RWPE2 (cell line): Measurements from ENCODE around the gene AP1M2.

Experiments
- ATAC-seq: fragments of 200-7000 bp; cut with Tn5 transposase; 3 replicates; pipeline ENCODE4 v1.9.1; 2021; ENCODE audit warnings: low read depth
- DNase-seq: peaks from one replicate; pipeline ENCODE4 v3.0.0-alpha.2; 2020; ENCODE audit warnings: low spot score
- H3K27ac ChIP-seq: fragments of 450-650 bp; 2 replicates; pipeline ENCODE4 v1.5.1; 2017; ENCODE audit warnings: mild to moderate bottlenecking; ENCODE audit not compliant: poor library complexity, severe bottlenecking
- H3K27me3 ChIP-seq: fragments of 250-450 bp; sonication (Bioruptor Pico); 2 replicates; pipeline ENCODE4 v1.5.1; 2021; ENCODE audit warnings: mild to moderate bottlenecking, moderate library complexity; ENCODE audit not compliant: insufficient read depth, poor library complexity, severe bottlenecking
- H3K36me3 ChIP-seq: fragments of 250-450 bp; sonication (Bioruptor Pico); 2 replicates; pipeline ENCODE4 v1.5.1; 2020; ENCODE audit warnings: low read depth, mild to moderate bottlenecking, moderate library complexity
- H3K4me1 ChIP-seq: fragments of 250-450 bp; sonication (Bioruptor Pico); 2 replicates; pipeline ENCODE4 v1.5.1; 2021; ENCODE audit warnings: mild to moderate bottlenecking, moderate library complexity; ENCODE audit not compliant: insufficient read depth, poor library complexity, severe bottlenecking
- H3K4me3 ChIP-seq: fragments of 250-450 bp; sonication (Bioruptor Pico); 2 replicates; pipeline ENCODE4 v1.5.1; 2021; ENCODE audit warnings: mild to moderate bottlenecking, moderate library complexity; ENCODE audit not compliant: severe bottlenecking
- H3K9me3 ChIP-seq: fragments of 250-450 bp; sonication (Bioruptor Pico); 2 replicates; pipeline ENCODE4 v1.5.1; 2021; ENCODE audit warnings: mild to moderate bottlenecking, moderate library complexity; ENCODE audit not compliant: severe bottlenecking
- TF ChIP-seq, protein P1 (sequence below): fragments of 450-650 bp; IDR thresholded peaks from one replicate; pipeline ENCODE4 v1.5.1; 2017; ENCODE audit warnings: mild to moderate bottlenecking, moderate library complexity; ENCODE audit not compliant: poor library complexity, severe bottlenecking

AP1M2 gene

DNA sequence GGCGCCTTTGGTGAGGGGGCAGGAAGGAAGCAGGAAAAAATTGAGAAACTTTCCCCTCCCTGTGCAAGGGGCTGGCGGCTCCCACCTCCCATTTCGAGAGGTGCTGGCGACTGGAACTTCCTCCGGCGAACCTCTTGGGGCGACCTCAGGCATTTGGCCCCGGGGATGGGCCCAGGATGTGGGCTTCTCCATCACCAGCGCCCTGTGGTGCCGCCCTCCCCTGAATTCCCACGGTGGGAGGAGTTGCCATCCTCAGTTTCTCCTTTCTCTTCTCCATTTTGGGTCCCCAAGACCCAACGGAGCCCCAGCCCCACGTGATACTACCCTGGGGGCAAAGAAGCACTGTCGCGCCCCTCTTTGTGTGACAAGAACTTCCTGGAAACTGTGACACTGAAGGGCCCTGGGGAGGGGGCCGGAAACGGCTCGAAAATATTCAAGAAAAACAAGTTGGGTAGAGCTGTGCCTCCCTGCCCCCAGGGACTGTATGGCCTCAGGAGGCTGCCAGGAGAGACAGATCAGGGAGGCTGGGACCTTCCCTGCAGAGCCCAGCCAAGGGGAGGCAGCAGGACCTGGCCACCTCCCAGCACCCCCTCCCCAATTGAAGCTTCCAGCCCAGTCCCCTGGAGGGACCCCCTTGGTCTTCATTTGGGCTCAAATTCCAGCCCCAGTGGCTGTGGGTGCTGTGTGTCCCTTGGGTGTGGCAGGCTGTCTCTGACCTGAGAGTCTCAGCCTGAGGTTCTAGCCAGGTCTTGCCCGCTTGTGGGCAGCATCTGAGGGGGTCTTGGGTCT is 16.2 kb upstream of the AP1M2 start:
- ATAC-seq (no peak), DNase-seq (no peak)

GRCh38 chr19:10602330-10603083 is 15.4 kb upstream of the AP1M2 start:
- no peaks in the 10 kb centered on the region for H3K9me3 ChIP-seq
- no peaks in the 10 kb centered on the region for H3K36me3 ChIP-seq
- TF ChIP-seq, protein P1, sequence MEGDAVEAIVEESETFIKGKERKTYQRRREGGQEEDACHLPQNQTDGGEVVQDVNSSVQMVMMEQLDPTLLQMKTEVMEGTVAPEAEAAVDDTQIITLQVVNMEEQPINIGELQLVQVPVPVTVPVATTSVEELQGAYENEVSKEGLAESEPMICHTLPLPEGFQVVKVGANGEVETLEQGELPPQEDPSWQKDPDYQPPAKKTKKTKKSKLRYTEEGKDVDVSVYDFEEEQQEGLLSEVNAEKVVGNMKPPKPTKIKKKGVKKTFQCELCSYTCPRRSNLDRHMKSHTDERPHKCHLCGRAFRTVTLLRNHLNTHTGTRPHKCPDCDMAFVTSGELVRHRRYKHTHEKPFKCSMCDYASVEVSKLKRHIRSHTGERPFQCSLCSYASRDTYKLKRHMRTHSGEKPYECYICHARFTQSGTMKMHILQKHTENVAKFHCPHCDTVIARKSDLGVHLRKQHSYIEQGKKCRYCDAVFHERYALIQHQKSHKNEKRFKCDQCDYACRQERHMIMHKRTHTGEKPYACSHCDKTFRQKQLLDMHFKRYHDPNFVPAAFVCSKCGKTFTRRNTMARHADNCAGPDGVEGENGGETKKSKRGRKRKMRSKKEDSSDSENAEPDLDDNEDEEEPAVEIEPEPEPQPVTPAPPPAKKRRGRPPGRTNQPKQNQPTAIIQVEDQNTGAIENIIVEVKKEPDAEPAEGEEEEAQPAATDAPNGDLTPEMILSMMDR, result no peak
- DNase-seq (peak; percentile 51), ATAC-seq (peak; percentile 92)
- H3K4me3 ChIP-seq, result peak overlapping the region; percentile 73
- H3K27me3 ChIP-seq, result no peaks in the 10 kb centered on the region
- H3K27ac ChIP-seq, result no peak overlapping the region
- peaks cover 20% of the 10 kb centered on the region for H3K4me1 ChIP-seq

More for the DNA sequence above, 16.2 kb upstream of the AP1M2 start:
- H3K4me3 ChIP-seq, result peak overlapping the region; percentile 73
- peaks cover 20% of the 10 kb centered on the region for H3K4me1 ChIP-seq
- H3K27me3 ChIP-seq, result no peaks in the 10 kb centered on the region
- H3K9me3 ChIP-seq, result no peaks in the 10 kb centered on the region
- no peaks in the 10 kb centered on the region for H3K36me3 ChIP-seq
- peak overlapping the region; percentile 63 for H3K27ac ChIP-seq
- TF ChIP-seq, protein P1, result no peak

- H3K4me3 ChIP-seq, result peak overlapping the region; percentile 73
- no peaks in the 10 kb centered on the region for H3K9me3 ChIP-seq
- TF ChIP-seq, protein P1, result no peak
- H3K27me3 ChIP-seq, result no peaks in the 10 kb centered on the region
- no peaks in the 10 kb centered on the region for H3K36me3 ChIP-seq
- peaks cover 20% of the 10 kb centered on the region for H3K4me1 ChIP-seq
- ATAC-seq, result no peak
- H3K27ac ChIP-seq, result no peak overlapping the region
- DNase-seq, result no peak
Observed at GRCh38 chr19:10601999-10602329, 14.9 kb upstream of the AP1M2 start.

GRCh38 chr19:10600149-10600548 is 13.0 kb upstream of the AP1M2 start:
- ATAC-seq (no peak), DNase-seq (no peak)
- no peaks in the 10 kb centered on the region for H3K36me3 ChIP-seq
- H3K9me3 ChIP-seq, result no peaks in the 10 kb centered on the region
- TF ChIP-seq, protein P1, result no peak
- H3K27me3 ChIP-seq, result no peaks in the 10 kb centered on the region
- H3K4me3 ChIP-seq, result no peak overlapping the region
- no peak overlapping the region for H3K27ac ChIP-seq
- H3K4me1 ChIP-seq, result peaks cover 20% of the 10 kb centered on the region
